ENCODE measurements around the gene SSR1. TPM values are rescaled to one million over a fixed set of nuclear protein-coding genes. Genes with fewer than 3 reads are reported as not detected.
"Not testable (repeated sequence)": the region's sequence is repeated elsewhere in the genome, so short reads cannot be mapped to it uniquely, and the experiment has no call there.

Gene SSR1
- polyA plus RNA-seq, 3 donors, result 23.4 to 47.6 (median 33.2) TPM

DNA sequence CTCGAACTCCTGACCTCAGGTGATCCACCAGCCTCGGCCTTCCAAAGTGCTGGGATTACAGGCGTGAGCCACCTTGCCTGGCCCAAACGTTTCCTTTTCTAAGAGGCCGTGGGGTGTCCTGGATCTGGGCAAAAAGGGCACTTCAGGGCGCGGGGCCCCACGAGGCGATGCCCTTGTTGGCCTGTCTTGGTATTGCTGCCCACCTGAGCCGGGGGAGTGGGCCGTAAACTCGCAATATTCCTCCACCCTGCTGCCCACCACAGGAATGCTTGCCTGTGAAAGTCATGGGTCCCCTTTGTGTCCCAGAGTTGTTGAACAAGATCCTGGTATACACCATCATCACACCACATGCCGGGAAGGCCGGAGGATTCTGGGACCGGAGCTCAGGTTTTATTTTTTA, 49.0 kb downstream of the SSR1 start:
- 94 to 95% (median 95%) methylated on average over 15 of the region's 15 CpGs for WGBS, 3 donors
- H3K27ac ChIP-seq (ENCODE audit: low read depth, low read length), result no peak overlapping the region

- H3K27ac ChIP-seq (ENCODE audit: low read depth, low read length), result not testable (repeated sequence)
- WGBS, 3 donors, result 78 to 93% (median 82%) methylated on average over 9 of the region's 9 CpGs
Measured at GRCh38 chr6:7263519-7263805, 49.5 kb downstream of the SSR1 start.

DNA sequence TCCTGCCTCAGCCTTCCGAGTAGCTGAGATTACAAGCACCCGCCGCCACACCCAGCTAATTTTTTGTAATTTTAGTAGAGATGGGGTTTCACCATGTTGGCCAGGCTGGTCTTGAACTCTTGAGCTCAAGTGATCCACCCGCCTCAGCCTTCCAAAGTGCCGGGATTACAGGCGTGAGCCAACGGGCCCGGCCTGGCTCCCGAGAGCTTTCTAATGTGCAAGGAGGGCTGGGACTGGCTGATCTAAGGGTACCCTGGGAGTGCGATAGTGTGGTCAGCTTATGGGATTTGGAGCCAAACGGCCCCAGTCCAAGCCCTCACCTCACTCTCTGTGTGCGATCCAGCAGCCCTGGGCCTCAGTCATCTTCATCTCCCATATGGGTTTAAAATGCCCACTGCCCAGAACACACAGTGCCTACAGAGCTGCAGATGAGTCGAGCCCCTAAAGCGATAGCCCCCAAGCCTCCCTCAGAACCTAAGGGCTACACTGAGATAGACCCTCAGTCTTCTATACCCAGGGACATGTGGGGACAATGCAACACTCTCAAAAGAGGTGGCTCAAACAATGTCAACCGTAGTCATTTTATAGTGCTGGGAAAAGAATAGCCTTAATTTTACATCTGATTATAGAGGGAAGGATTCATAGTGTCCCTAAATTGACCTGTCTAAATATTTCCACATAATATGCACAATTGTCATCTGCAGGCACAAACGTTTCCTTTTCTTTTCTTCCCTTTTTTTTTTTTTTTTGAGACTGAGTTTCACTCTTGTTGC, 50.1 kb downstream of the SSR1 start:
- 83 to 87% (median 84%) methylated on average over 15 to 16 of the region's 16 CpGs for WGBS, 3 donors
- no peak overlapping the region for H3K27ac ChIP-seq (ENCODE audit: low read depth, low read length)

DNA sequence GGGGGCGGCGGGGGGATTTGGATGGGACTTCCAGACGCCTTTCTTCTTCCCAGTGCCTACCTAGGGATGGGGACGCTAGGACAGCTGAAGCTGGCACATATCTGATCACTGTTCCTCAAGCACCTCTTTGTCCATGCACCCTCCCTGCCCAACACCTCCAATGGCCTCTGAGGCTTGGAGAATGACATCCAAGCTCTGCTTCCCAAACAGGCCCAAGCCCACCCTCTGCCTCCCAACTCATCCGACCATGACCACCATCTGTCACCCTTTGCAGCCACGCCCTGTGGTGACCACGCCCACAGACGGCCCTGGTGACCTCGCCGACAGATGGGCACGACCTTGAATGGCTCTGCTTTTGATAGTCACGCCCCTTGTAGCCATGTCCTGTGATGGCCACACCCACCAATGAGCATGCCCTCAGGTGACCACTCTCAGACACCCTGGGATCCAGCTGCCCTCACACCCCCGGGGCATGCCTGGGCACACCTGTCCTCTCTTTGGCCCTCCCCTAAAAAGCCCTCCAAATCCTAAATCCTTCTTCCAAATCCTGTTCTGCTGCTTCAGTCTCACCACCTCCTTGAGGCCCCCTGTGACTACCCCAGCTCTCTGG, 51.0 kb downstream of the SSR1 start:
- H3K27ac ChIP-seq (ENCODE audit: low read depth, low read length), result no peak overlapping the region
- 50 to 75% (median 67%) methylated on average over 13 of the region's 13 CpGs for WGBS, 3 donors

DNA sequence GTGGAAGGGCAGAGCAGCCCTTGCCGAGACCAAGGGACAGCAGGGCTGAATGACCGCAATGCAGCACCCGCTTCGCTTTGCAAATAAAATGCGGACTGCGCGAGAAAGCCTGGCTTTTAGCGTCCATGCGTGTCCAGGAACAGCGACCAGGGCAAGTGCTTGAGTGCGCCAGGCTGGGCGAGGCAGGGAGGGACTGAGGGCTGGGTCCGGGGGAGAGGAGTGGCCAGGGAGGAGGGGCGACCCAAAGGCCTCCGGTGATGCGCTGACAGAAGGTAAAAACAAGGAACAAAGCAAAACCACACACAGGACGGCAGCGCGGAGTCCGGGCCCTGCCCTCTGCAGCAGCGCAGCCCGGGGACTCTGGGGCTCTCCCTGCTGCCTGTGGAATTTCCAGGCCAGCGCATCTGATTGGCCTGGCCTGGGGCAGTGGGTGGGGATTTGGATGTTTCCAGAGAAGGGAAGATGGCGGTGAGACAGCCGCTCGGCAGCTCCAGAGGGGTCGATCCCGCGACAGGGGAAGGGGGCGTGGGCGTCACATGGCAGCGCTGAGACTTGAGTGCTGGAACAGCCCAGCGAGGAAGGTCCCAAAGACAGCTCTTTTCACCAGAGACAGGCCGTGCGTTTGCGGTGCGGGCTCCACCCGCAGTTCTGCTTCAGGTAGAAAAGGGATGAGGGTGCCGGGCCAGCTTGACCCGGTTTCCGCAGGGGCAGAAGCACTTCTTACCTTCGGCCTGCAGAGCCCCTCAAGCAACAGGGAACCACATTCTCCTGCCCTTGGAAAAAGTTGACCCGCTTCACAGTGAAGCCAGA, 51.8 kb downstream of the SSR1 start:
- WGBS, 3 donors, result 2 to 3% (median 3%) methylated on average over 40 to 43 of the region's 43 CpGs
- H3K27ac ChIP-seq (ENCODE audit: low read depth, low read length), result no peak overlapping the region

- 50 to 62% (median 52%) methylated on average over 12 to 13 of the region's 13 CpGs for WGBS, 3 donors
- no peak overlapping the region for H3K27ac ChIP-seq (ENCODE audit: low read depth, low read length)
Measured at GRCh38 chr6:7260291-7261031, 52.5 kb downstream of the SSR1 start.

GRCh38 chr6:7258231-7258763, 54.7 kb downstream of the SSR1 start:
- 71 to 90% (median 85%) methylated on average over 9 of the region's 9 CpGs for WGBS, 3 donors
- no peak overlapping the region for H3K27ac ChIP-seq (ENCODE audit: low read depth, low read length)

DNA sequence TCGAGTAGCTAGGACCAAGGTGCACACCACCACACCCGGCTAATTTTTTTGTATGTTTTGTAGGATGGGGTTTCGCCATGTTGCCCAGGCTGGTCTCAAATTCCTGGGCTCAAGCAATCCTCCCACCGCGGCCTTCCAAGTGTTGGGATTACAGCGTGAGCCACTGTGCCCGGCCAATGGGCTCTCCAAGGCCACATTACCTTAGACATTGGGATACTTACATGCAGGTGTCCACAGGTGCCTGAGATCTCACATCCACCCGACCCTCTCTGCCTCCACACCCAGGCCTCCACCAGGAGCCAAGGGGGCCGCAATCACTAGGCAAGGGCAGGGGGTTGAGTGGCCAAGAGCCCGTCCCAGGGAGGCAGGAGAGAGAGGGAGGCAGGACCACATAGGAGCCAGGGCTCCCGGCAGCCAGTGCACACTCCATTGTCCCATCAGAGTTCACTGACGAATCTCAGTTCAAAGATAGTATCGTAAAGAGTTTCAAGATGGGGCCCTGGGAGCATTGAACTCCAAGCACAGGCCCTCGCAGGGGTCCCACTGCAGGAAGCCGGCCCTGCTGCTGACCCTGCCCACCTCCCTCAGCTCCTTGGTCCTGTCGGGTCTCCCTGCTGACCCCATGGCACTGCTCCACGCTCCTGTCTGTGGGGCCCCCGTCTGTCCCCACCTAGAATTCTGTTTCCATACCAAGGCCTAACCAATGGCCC, 55.3 kb downstream of the SSR1 start:
- H3K27ac ChIP-seq (ENCODE audit: low read depth, low read length), result no peak overlapping the region
- WGBS, 3 donors, result 96 to 98% (median 96%) methylated on average over 18 of the region's 18 CpGs

DNA sequence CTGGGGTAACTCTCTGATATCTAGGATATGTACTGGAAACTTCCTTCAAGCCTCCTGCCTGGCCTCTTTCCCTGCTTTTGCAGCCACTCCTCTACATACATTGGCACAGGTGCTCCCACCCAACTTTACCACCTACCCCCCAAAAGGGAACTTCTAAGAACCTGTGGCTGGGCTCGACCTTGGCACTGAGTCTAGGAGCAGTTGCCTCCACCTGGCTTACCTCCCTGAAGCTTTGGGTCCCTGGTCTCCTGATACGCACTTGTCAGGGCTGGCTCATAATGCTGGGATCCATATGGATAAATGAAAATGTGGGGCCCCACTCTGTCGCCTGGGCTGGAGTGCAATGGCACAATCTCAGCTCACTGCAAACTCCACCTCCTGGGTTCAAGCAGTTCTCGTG, 56.2 kb downstream of the SSR1 start:
- WGBS, 3 donors, result 93 to 99% (median 93%) methylated on average over 4 of the region's 4 CpGs
- H3K27ac ChIP-seq (ENCODE audit: low read depth, low read length), result no peak overlapping the region

- WGBS, 3 donors, result 92 to 96% (median 95%) methylated on average over 5 of the region's 5 CpGs
- H3K27ac ChIP-seq (ENCODE audit: low read depth, low read length), result no peak overlapping the region
Measured at GRCh38 chr6:7255918-7256317, 57.1 kb downstream of the SSR1 start.

- WGBS, 3 donors, result 48 to 73% (median 50%) methylated on average over 12 of the region's 12 CpGs
- no peak overlapping the region for H3K27ac ChIP-seq (ENCODE audit: low read depth, low read length)
Measured at GRCh38 chr6:7254980-7255835, 57.8 kb downstream of the SSR1 start.

DNA sequence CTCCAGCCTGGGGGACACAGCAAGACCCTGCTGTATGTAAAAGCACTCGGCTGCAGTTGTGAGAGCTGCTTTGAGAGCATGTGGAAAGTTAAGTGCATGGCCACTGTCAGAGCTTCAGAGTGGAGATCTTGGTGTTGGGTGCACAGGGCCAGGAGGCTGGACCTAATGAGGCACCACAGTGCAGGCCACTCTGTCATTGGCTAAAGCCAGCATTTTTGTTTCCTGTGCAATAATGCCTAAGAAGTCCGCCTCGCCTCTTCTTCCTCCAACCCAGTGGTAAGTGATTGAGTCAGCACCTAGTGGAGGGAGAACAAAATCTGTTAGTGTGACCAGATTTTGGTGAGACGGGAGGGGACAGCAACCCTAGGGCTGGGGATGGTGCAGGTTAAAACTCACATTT, 60.6 kb downstream of the SSR1 start:
- no peak overlapping the region for H3K27ac ChIP-seq (ENCODE audit: low read depth, low read length)
- 74 to 83% (median 75%) methylated on average over 4 of the region's 4 CpGs for WGBS, 3 donors

DNA sequence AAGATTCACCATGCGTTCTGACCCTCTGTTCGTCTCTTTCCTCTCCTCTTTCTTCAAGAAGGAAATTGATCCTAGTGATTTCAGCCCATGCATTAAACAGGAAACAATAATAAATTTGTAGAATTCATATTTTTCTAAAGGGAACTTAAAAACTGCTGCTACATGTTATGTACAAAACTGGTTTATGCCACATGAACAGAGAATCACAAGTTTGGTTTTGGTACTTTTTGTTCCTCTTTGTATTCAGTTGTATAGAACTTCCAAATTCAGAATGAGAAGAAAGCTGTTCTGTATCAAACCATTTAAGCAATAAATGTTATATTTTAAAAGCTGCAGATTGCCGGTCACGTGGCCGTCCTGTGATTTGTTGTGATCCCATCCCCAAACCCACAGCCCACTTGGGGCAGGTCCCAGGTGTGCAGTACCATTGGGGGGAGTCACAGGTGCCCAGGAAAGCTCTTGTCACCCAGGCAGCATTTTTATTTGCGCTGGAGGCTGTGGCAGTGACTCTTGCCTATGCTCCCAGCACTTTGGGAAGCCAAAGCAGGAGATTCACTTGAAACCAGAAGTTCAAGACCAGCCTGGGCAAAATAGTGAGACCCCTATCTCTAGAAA, 61.2 kb downstream of the SSR1 start:
- H3K27ac ChIP-seq (ENCODE audit: low read depth, low read length), result no peak overlapping the region
- WGBS, 3 donors, result 87 to 92% (median 88%) methylated on average over 6 of the region's 6 CpGs

- 88 to 95% (median 93%) methylated on average over 8 of the region's 8 CpGs for WGBS, 3 donors
- no peak overlapping the region for H3K27ac ChIP-seq (ENCODE audit: low read depth, low read length)
Measured at GRCh38 chr6:7250812-7251211, 62.2 kb downstream of the SSR1 start.

GRCh38 chr6:7249946-7250643, 62.9 kb downstream of the SSR1 start:
- H3K27ac ChIP-seq (ENCODE audit: low read depth, low read length), result no peak overlapping the region
- 67 to 71% (median 68%) methylated on average over 7 of the region's 7 CpGs for WGBS, 3 donors

GRCh38 chr6:7249391-7249790, 63.6 kb downstream of the SSR1 start:
- no peak overlapping the region for H3K27ac ChIP-seq (ENCODE audit: low read depth, low read length)
- WGBS, 3 donors, result 93 to 96% (median 94%) methylated on average over 2 of the region's 2 CpGs

Data from adipose tissue (tissue), 3 donors.